ENCODE results near the gene FAM200C.

The FAM200C gene

DNA sequence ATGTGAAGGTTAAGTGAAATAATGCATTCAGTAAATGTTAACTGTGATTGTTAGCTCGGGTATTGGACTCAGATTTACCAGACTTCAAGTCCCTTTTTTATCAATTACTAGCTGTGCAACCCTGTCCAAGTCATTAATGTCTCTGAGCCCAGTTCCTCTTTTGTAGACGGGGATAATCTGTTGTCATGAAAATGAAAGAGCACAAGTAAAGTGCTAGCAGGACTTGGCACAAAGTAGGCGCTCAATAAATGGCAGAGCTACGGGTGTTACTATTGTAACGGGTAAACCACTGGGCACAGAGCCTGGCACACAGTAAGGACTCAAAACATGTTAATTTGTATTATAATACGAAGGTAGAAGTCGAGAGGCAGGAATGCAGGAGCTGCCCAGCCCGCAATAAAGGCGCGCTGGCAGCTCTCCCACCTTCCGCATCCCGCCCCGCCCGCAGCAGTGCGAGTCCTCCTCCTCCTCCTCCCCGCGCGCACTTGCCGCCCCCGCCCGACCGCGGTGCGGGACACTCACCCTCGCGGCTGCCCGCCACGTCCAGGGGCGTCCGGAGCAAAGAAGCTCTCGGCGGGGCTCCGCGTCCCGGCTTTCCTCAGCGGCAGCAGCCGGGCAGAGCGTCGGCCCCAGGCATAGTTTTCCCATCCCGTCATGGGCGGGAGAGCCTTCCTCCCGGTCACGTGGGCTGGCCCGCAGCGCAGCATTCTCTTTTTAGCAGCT lies 29.7 kb downstream of the FAM200C start, which contains the start of gene C1QTNF2:
Gene C1QTNF2 (minus strand): TSS at position 637 of the 723 bp plus-strand sequence. CDS start 15,615 bp downstream, outside the sequence.
- ChIA-PET POLR2A (interaction anchor here (0.5 to 1.0 kb wide), 2 partner anchors 9 to 864 kb away, joined by 3 read pairs; no protein-coding TSS in a partner anchor), CTCF (interaction anchor here (0.8 to 1.8 kb wide), 3 partner anchors 9 to 21 kb away, joined by 3 to 7 read pairs (median 3); no protein-coding TSS in a partner anchor)
- peak; percentile 59 for DNase-seq (ENCODE audit: extremely low spot score)
- peak; percentile 95 for TF ChIP-seq L3MBTL2 (conservative IDR thresholded peaks at IDR 0.05)
- no peak for TF ChIP-seq CTBP1 (IDR thresholded peaks at IDR 0.05; ENCODE audit: borderline replicate concordance)

DNA sequence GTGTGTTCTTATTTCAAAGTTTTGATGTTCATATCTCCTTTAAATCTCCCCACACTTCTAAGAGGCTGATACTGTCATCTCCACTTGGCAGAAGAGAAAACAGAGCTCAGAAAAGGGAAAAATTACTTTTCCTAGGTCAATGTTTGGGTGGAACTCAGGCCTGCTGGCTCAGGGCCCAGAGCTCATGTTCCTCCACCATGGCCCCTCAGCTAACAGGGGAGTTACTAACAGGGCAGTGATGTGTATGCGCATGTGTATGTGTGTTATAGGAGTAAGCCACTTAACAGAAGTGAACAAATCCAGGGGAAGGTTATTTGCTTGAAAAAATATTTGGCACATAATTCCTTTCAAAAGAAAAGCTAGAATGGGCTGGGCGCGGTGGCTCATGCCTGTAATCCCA lies 32.0 kb downstream of the FAM200C start:
- CTCF ChIA-PET: no interaction called here
- POLR2A ChIA-PET: interaction anchor here (1.1 kb wide), 1 partner anchor 32 kb away, joined by 3 read pairs; the partner anchor contains the start of gene FAM200C
- no peak for DNase-seq (ENCODE audit: extremely low spot score)
- TF ChIP-seq L3MBTL2 (conservative IDR thresholded peaks at IDR 0.05) (no peak), TARDBP (IDR thresholded peaks at IDR 0.05) (no peak), ELF4 (IDR thresholded peaks at IDR 0.05) (no peak), FOXA1 (IDR thresholded peaks at IDR 0.05) (no peak), SUZ12 (IDR thresholded peaks at IDR 0.05) (no peak), LEF1 (IDR thresholded peaks at IDR 0.05; ENCODE audit: borderline replicate concordance) (no peak), FOXK2 (IDR thresholded peaks at IDR 0.05) (no peak), SP1 (IDR thresholded peaks at IDR 0.05) (no peak), ARNT (IDR thresholded peaks at IDR 0.05) (no peak), FOXM1 (IDR thresholded peaks at IDR 0.05; ENCODE audit: borderline replicate concordance) (no peak), CTBP1 (IDR thresholded peaks at IDR 0.05; ENCODE audit: borderline replicate concordance) (no peak), ZNF384 (IDR thresholded peaks at IDR 0.05) (no peak)
- TF ChIP-seq, protein P1, sequence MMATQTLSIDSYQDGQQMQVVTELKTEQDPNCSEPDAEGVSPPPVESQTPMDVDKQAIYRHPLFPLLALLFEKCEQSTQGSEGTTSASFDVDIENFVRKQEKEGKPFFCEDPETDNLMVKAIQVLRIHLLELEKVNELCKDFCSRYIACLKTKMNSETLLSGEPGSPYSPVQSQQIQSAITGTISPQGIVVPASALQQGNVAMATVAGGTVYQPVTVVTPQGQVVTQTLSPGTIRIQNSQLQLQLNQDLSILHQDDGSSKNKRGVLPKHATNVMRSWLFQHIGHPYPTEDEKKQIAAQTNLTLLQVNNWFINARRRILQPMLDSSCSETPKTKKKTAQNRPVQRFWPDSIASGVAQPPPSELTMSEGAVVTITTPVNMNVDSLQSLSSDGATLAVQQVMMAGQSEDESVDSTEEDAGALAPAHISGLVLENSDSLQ (IDR thresholded peaks at IDR 0.05): no peak

DNA sequence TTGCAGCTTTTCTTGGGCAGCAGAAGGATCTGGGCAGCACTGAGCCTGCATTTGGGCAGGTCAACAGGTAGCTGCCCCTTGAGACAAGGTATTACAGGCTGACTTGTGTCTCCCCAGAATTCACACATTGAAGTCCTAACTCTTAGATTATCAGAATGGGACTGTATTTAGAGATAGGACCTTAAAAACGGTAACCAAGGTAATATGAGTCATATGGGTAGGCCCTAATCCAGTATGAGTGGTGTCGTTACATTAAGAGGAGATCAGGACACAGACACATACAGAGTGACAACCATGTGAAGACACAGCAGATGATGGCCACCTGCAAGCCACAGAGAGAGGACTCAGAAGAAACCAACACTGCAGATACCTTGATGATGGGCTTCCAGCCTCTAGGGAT lies 32.6 kb downstream of the FAM200C start:
- no peak for DNase-seq (ENCODE audit: extremely low spot score)
- ChIA-PET POLR2A (interaction anchor here (1.1 kb wide), 1 partner anchor 33 kb away, joined by 3 read pairs; the partner anchor contains the start of gene FAM200C), CTCF (interaction anchor here (1.2 kb wide), 1 partner anchor 22 kb away, joined by 3 read pairs; no protein-coding TSS in a partner anchor)
- TF ChIP-seq SP1 (IDR thresholded peaks at IDR 0.05): no peak
- no peak for TF ChIP-seq ZNF384 (IDR thresholded peaks at IDR 0.05)
- no peak for TF ChIP-seq FOXK2 (IDR thresholded peaks at IDR 0.05)
- TF ChIP-seq ELF4 (IDR thresholded peaks at IDR 0.05): no peak
- no peak for TF ChIP-seq LEF1 (IDR thresholded peaks at IDR 0.05; ENCODE audit: borderline replicate concordance)
- TF ChIP-seq FOXM1 (IDR thresholded peaks at IDR 0.05; ENCODE audit: borderline replicate concordance): no peak
- TF ChIP-seq NFRKB (IDR thresholded peaks at IDR 0.05): no peak
- no peak for TF ChIP-seq SUZ12 (IDR thresholded peaks at IDR 0.05)
- TF ChIP-seq, protein P1 (IDR thresholded peaks at IDR 0.05): no peak

DNA sequence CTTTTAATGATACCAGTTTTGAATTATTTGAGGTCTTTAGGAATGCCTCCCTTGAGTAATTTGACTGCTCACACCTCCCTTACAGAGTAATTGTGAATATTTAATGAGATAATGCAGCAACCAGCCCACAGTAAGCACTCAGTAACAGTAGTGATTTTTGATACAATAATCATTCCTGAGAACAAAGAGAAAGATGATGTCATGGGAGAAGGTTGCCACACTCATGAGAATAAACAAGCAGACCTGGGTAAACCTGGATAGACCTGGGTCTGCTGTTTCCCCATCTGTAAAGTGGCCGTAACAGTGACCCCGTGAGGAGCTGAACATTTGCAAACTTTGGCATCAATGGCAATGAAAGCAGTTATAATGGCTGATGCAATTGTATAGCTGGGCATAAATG lies 33.6 kb downstream of the FAM200C start:
- POLR2A ChIA-PET: no interaction called here
- CTCF ChIA-PET: no interaction called here

DNA sequence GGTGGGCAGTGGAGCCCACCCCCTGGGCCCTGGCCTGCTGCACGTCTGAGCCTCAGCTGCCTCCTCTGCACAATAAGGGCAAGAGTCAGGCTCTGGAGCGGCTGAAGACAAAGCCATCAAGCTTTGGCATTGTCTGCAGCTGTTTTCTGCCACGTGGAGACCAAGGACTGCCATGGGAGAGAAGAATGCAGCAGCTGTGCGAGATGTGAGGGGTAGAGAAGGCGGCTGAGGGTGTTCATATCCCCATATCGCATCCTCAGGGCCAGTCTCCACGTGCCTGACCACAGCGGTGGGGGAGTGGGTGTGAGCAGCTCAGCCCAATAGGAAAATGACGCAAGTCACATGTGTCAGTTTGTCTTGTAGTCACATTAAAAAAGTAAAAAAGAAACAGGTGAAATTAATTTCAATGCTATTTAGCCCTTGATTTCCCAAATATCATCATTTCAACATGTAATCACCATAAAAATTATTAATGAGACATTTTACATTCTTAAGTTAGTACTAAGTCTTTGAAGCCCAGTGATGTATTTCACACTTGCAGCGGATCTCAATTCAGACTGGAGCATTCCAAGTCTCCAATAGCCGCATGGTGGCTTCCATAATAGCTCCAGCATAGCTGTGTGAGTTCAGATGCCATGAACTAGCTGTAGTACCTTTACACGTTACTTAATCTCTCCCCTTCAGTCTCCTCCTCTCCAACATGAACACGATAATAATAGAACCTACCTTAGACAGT lies 36.0 kb downstream of the FAM200C start:
- no peak for DNase-seq (ENCODE audit: extremely low spot score)
- CTCF ChIA-PET: interaction anchor here (1.0 kb wide), 1 partner anchor 19 kb away, joined by 6 read pairs; no protein-coding TSS in a partner anchor
- TF ChIP-seq ELF4 (IDR thresholded peaks at IDR 0.05): no peak
- TF ChIP-seq FOXM1 (IDR thresholded peaks at IDR 0.05; ENCODE audit: borderline replicate concordance): no peak
- TF ChIP-seq FOXA1 (IDR thresholded peaks at IDR 0.05): no peak
- TF ChIP-seq LEF1 (IDR thresholded peaks at IDR 0.05; ENCODE audit: borderline replicate concordance): no peak
- TF ChIP-seq, protein P1 (IDR thresholded peaks at IDR 0.05): no peak
- no peak for TF ChIP-seq HDGF (IDR thresholded peaks at IDR 0.05; ENCODE audit: borderline replicate concordance)
- TF ChIP-seq CTBP1 (IDR thresholded peaks at IDR 0.05; ENCODE audit: borderline replicate concordance): no peak
- TF ChIP-seq ARNT (IDR thresholded peaks at IDR 0.05): no peak
- TF ChIP-seq BHLHE40 (IDR thresholded peaks at IDR 0.05; ENCODE audit: borderline replicate concordance): no peak
- TF ChIP-seq SUZ12 (IDR thresholded peaks at IDR 0.05): no peak
- POLR2A ChIA-PET: interaction anchor here (0.6 kb wide), 1 partner anchor 56 kb away, joined by 3 read pairs; no protein-coding TSS in a partner anchor

More for the DNA sequence above, 33.6 kb downstream of the FAM200C start:
- no peak for TF ChIP-seq ARNT (IDR thresholded peaks at IDR 0.05)
- TF ChIP-seq, protein P1 (IDR thresholded peaks at IDR 0.05): no peak
- no peak for TF ChIP-seq CTBP1 (IDR thresholded peaks at IDR 0.05; ENCODE audit: borderline replicate concordance)
- TF ChIP-seq HDGF (IDR thresholded peaks at IDR 0.05; ENCODE audit: borderline replicate concordance): no peak
- no peak for TF ChIP-seq FOXA1 (IDR thresholded peaks at IDR 0.05)
- no peak for TF ChIP-seq SUZ12 (IDR thresholded peaks at IDR 0.05)
- no peak for TF ChIP-seq NFRKB (IDR thresholded peaks at IDR 0.05)
- TF ChIP-seq LEF1 (IDR thresholded peaks at IDR 0.05; ENCODE audit: borderline replicate concordance): no peak
- TF ChIP-seq BHLHE40 (IDR thresholded peaks at IDR 0.05; ENCODE audit: borderline replicate concordance): no peak
- no peak for TF ChIP-seq FOXM1 (IDR thresholded peaks at IDR 0.05; ENCODE audit: borderline replicate concordance)
- TF ChIP-seq TARDBP (IDR thresholded peaks at IDR 0.05): no peak
- no peak for TF ChIP-seq FOXK2 (IDR thresholded peaks at IDR 0.05)
- no peak for TF ChIP-seq L3MBTL2 (conservative IDR thresholded peaks at IDR 0.05)
- TF ChIP-seq ZNF384 (IDR thresholded peaks at IDR 0.05): no peak
- TF ChIP-seq ELF4 (IDR thresholded peaks at IDR 0.05): no peak
- no peak for TF ChIP-seq SP1 (IDR thresholded peaks at IDR 0.05)
- DNase-seq (ENCODE audit: extremely low spot score): no peak
